HepG2 (cell line): ENCODE measurements around the gene TOP2B. TPM values are rescaled to one million over a fixed set of nuclear protein-coding genes. Genes with fewer than 3 reads are reported as not detected.

Experiments used
- ATAC-seq: fragments of 200-7000 bp; cut with Tn5 transposase; 3 replicates; pipeline ENCODE4 v1.9.1; 2020; ENCODE audit warnings: mild to moderate bottlenecking, moderate library complexity
- BruUV-seq: library from RNA; stranded (reverse); fragments of 400-500 nt; replicated peaks from 2 replicates; lab custom pipeline; 2021; lab: Mats Ljungman, UMichigan
- CTCF ChIA-PET: fragments of 300-600 bp; formaldehyde crosslinking; extraction: SDS; loops from one replicate; lab custom pipeline; 2021; ENCODE audit warnings: low total read pairs, inconsistent platforms, low intra/inter-chr PET ratio; lab: Yijun Ruan, JAX
- POLR2A ChIA-PET: fragments of 350-600 bp; sonication (Branson Sonifier 250); formaldehyde crosslinking; loops from one replicate; lab custom pipeline; 2020; ENCODE audit warnings: antibody characterized with exemption, inconsistent platforms; lab: Yijun Ruan, JAX
- DNase-seq: peaks from one replicate; pipeline ENCODE4 v3.0.0-alpha.2; 2015; ENCODE audit warnings: low spot score
- FAIRE-seq: peaks from 3 replicates; lab custom pipeline; 2011; peaks lifted over from hg19 to GRCh38; lab: Jason Lieb, UNC
- H2AFZ ChIP-seq: one replicate; pipeline ENCODE4 v1.6.1; 2011; ENCODE audit warnings: low read length, inconsistent platforms
- H3K27ac ChIP-seq: fragments of 300-600 bp; 3 replicates; pipeline ENCODE4 v1.8.0; 2011; ENCODE audit warnings: mixed run types, mild to moderate bottlenecking, mixed read lengths, low read length, inconsistent platforms; ENCODE audit not compliant: insufficient read depth; ENCODE audit errors: extremely low read length
- H3K27me3 ChIP-seq, 2 experiments: fragments of 200-600 bp in 1 of 2; 2 replicates in 1 of 2; 3 replicates in 1 of 2; pipeline versions ENCODE4 v1.6.0 to v1.8.0; 2011; ENCODE audit warnings: low read length in 2 of 2, mild to moderate bottlenecking in 2 of 2, moderate library complexity in 2 of 2, inconsistent platforms in 1 of 2; ENCODE audit not compliant: insufficient read depth in 2 of 2, control insufficient read depth in 1 of 2
- H3K36me3 ChIP-seq, 2 experiments: fragments of 200-600 bp in 1 of 2; replicated peaks in 1 of 2; 2 replicates in 1 of 2; 3 replicates in 1 of 2; pipeline versions ENCODE4 v1.5.1 to v1.8.0; 2011; ENCODE audit warnings: low read length in 2 of 2, inconsistent platforms in 1 of 2; ENCODE audit not compliant: insufficient read depth in 2 of 2, control insufficient read depth in 1 of 2
- H3K4me1 ChIP-seq: 2 replicates; pipeline ENCODE4 v1.5.1; 2012; ENCODE audit warnings: low read length, inconsistent platforms; ENCODE audit not compliant: insufficient read depth
- H3K4me2 ChIP-seq: 2 replicates; pipeline ENCODE4 v1.6.0; 2011; ENCODE audit warnings: low read depth, low read length, inconsistent platforms
- H3K4me3 ChIP-seq, 3 experiments: fragments of 200-600 bp in 1 of 3; sonication (generic), shearing (Covaris generic) in 1 of 3; replicated peaks in 1 of 3; 2 replicates each; pipeline ENCODE4 v1.5.1; 2011 to 2016; ENCODE audit warnings: low read length in 3 of 3, inconsistent platforms in 2 of 3, low read depth in 2 of 3, mild to moderate bottlenecking in 2 of 3, control low read depth in 1 of 3, mixed read lengths in 1 of 3; ENCODE audit not compliant: insufficient read depth in 1 of 3
- H3K79me2 ChIP-seq: one replicate; pipeline ENCODE4 v1.6.1; 2011; ENCODE audit warnings: low read length, inconsistent platforms; ENCODE audit not compliant: insufficient read depth
- H3K9ac ChIP-seq: 2 replicates; pipeline ENCODE4 v1.6.0; 2011; ENCODE audit warnings: mild to moderate bottlenecking, low read depth, low read length, inconsistent platforms; ENCODE audit not compliant: insufficient read depth
- H3K9me3 ChIP-seq: 2 replicates; pipeline ENCODE4 v1.5.1; 2012; ENCODE audit warnings: mild to moderate bottlenecking, low read length
- H4K20me1 ChIP-seq: 2 replicates; pipeline ENCODE4 v1.6.0; 2011; ENCODE audit warnings: inconsistent platforms, mild to moderate bottlenecking, low read length, moderate library complexity; ENCODE audit not compliant: insufficient read depth
- SOX13 ChIP-seq, 3 experiments: fragments of 450-650 bp in 1 of 3; sonication (generic) in 1 of 3; formaldehyde crosslinking in 1 of 3; IDR thresholded peaks in 2 of 3; conservative IDR thresholded peaks in 1 of 3; 2 replicates each; pipeline versions ENCODE4 v1.5.0 to v1.6.1; 2016 to 2020; ENCODE audit warnings: antibody characterized with exemption in 1 of 3, mild to moderate bottlenecking in 1 of 3, missing compliant biosample characterization in 1 of 3, missing genetic modification reagents in 1 of 3, moderate library complexity in 1 of 3
- ZNF33A ChIP-seq: sonication (generic); formaldehyde crosslinking; IDR thresholded peaks from 2 replicates; pipeline ENCODE4 v1.5.1; 2020; ENCODE audit warnings: missing genetic modification reagents, mild to moderate bottlenecking, moderate library complexity, borderline replicate concordance
- ZNF558 ChIP-seq: sonication (generic); formaldehyde crosslinking; IDR thresholded peaks from 2 replicates; pipeline ENCODE4 v1.9.0; 2022; ENCODE audit warnings: mild to moderate bottlenecking, missing genetic modification reagents, borderline replicate concordance
- WGBS: methylation state at CpG from one replicate; pipeline ENCODE4 v1.1.6; 2017; ENCODE audit warnings: low lambda C conversion rate; 5-methylcytosine and 5-hydroxymethylcytosine counted together
- in situ Hi-C: cut with HindIII; loops from 2 replicates; pipeline ENCODE4 v1.10.0; 2017; ENCODE audit warnings: low pct_unique_long_range_greater_than_20kb; ENCODE audit not compliant: extremely low pct_ligation_motif_present
- intact Hi-C: fragments of 100-400 bp; cut with micrococcal nuclease; formaldehyde crosslinking; loops from one replicate; pipeline ENCODE4 v1.10.0; 2022; ENCODE audit not compliant: unreplicated experiment
- polyA plus RNA-seq, 8 experiments: library from polyadenylated mRNA; depleted of rRNA in 3 of 8; stranded (reverse) in 7 of 8; unstranded in 1 of 8; fragments of >200 nt; fragmentation: Illumina TruSeq in 4 of 8; extraction: Trizol in 4 of 8; gene quantifications; 2 replicates each; pipeline versions ENCODE4 v1.2.1 to v1.2.3, GENCODE V29; 2011 to 2016; ENCODE audit warnings: low read depth in 4 of 8, missing spikeins in 1 of 8, mixed read lengths in 1 of 8; ENCODE audit not compliant: insufficient read depth in 1 of 8
- total RNA-seq, 5 experiments: library from RNA; depleted of rRNA; stranded (reverse); fragments of >200 nt; fragmentation: Illumina TruSeq; extraction: Trizol; gene quantifications; 2 replicates each; pipeline ENCODE4 v1.2.3, GENCODE V29; 2016; ENCODE audit warnings: low read depth in 1 of 5
- TF ChIP-seq, protein P1 (sequence below): IDR thresholded peaks from 2 replicates; pipeline ENCODE4 v1.6.1; 2012; ENCODE audit warnings: low read length, improper control_type of control experiment
- TF ChIP-seq, protein P2 (sequence below): IDR thresholded peaks from 2 replicates; pipeline ENCODE4 v1.6.1; 2016; ENCODE audit warnings: missing compliant biosample characterization, missing genetic modification reagents, borderline replicate concordance

Gene TOP2B
- total and polyA plus RNA-seq, 2 of the 13 experiments (the other 11 are each of a cell fraction or from before 2014, with no cell fraction given): 27.6 to 88.1 TPM

DNA sequence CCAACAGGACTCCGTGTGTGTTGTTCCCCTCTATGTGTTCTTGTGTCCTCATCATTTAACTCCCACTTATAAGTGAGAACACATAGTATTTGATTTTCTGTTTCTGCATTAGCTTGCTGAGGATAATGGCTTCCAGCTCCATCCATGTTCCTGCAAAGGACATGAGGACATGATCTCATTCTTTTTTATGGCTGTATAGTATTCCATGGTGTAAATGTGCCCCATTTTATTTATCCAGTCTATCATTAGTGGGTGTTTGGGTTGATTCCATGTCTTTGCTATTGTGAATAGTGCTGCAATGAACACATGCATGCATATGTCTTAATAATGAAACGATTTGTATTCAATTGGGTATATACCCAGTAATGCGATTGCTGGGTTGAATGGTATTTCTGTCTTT is 28.5 kb upstream of the TOP2B start:
- ChIA-PET CTCF (no interaction called here), POLR2A (no interaction called here)
- TF ChIP-seq, protein P1, sequence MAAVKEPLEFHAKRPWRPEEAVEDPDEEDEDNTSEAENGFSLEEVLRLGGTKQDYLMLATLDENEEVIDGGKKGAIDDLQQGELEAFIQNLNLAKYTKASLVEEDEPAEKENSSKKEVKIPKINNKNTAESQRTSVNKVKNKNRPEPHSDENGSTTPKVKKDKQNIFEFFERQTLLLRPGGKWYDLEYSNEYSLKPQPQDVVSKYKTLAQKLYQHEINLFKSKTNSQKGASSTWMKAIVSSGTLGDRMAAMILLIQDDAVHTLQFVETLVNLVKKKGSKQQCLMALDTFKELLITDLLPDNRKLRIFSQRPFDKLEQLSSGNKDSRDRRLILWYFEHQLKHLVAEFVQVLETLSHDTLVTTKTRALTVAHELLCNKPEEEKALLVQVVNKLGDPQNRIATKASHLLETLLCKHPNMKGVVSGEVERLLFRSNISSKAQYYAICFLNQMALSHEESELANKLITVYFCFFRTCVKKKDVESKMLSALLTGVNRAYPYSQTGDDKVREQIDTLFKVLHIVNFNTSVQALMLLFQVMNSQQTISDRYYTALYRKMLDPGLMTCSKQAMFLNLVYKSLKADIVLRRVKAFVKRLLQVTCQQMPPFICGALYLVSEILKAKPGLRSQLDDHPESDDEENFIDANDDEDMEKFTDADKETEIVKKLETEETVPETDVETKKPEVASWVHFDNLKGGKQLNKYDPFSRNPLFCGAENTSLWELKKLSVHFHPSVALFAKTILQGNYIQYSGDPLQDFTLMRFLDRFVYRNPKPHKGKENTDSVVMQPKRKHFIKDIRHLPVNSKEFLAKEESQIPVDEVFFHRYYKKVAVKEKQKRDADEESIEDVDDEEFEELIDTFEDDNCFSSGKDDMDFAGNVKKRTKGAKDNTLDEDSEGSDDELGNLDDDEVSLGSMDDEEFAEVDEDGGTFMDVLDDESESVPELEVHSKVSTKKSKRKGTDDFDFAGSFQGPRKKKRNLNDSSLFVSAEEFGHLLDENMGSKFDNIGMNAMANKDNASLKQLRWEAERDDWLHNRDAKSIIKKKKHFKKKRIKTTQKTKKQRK: no peak
- no peak for TF ChIP-seq ZNF558 (CRISPR knock-in tag)
- no peak for TF ChIP-seq SOX13 (IDR thresholded peaks at IDR 0.05)
- TF ChIP-seq SOX13 (CRISPR knock-in tag; conservative IDR thresholded peaks at IDR 0.05 in 1 of 2, IDR thresholded peaks at IDR 0.05 in 1 of 2): no peak
- TF ChIP-seq, protein P2, sequence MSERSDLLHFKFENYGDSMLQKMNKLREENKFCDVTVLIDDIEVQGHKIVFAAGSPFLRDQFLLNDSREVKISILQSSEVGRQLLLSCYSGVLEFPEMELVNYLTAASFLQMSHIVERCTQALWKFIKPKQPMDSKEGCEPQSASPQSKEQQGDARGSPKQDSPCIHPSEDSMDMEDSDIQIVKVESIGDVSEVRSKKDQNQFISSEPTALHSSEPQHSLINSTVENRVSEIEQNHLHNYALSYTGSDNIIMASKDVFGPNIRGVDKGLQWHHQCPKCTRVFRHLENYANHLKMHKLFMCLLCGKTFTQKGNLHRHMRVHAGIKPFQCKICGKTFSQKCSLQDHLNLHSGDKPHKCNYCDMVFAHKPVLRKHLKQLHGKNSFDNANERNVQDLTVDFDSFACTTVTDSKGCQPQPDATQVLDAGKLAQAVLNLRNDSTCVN (CRISPR knock-in tag): no peak
- TF ChIP-seq ZNF33A: no peak
- H4K20me1 ChIP-seq: no peaks in the 10 kb centered on the region
- no peaks in the 10 kb centered on the region; a peak in 1 of 5 replicates for H3K27me3 ChIP-seq
- BruUV-seq: no TSS peak
- H3K9ac ChIP-seq: no peak overlapping the region
- H3K4me1 ChIP-seq: no peaks in the 10 kb centered on the region
- FAIRE-seq (peak; percentile 34), ATAC-seq (no peak), DNase-seq (no peak)
- no peaks in the 10 kb centered on the region for H3K9me3 ChIP-seq
- no peaks in the 10 kb centered on the region for H3K36me3 ChIP-seq
- intact Hi-C loops: no loop called here
- no peak overlapping the region for H3K27ac ChIP-seq
- no peak overlapping the region for H2AFZ ChIP-seq
- WGBS: 16% methylated on average over 3 of the region's 3 CpGs
- H3K4me3 ChIP-seq: no peak overlapping the region
- H3K4me2 ChIP-seq: no peak overlapping the region
- no peaks in the 10 kb centered on the region for H3K79me2 ChIP-seq
- in situ Hi-C loops: no loop called here
